A549 (cell line): ENCODE data around the gene CTRL. TPM values are rescaled to one million over a fixed set of nuclear protein-coding genes. Genes with fewer than 3 reads are reported as not detected.

Experiments
- ATAC-seq, 2 experiments: fragments of 200-7000 bp in 1 of 2; fragments of >200 bp in 1 of 2; cut with Nextera tagmentation in 1 of 2; cut with Tn5 transposase in 1 of 2; 3 replicates each; pipeline versions ENCODE4 v1.8.0 to v1.9.1; 2018 to 2020; ENCODE audit warnings: mild to moderate bottlenecking in 1 of 2, moderate library complexity in 1 of 2
- CTCF ChIA-PET: fragments of 300-600 bp; sonication (Branson Sonifier 250); formaldehyde crosslinking; extraction: SDS; loops from one replicate; lab custom pipeline; 2021; ENCODE audit warnings: antibody characterized with exemption, inconsistent platforms; lab: Yijun Ruan, JAX
- POLR2A ChIA-PET: fragments of 350-600 bp; formaldehyde crosslinking; extraction: SDS; loops from one replicate; lab custom pipeline; 2021; ENCODE audit warnings: antibody characterized with exemption, inconsistent platforms; lab: Yijun Ruan, JAX
- DNase-seq, 2 experiments: peaks; one replicate each; pipeline versions ENCODE4 v3.0.0 to v3.0.0-alpha.2; 2011 to 2016; ENCODE audit warnings: low read depth in 1 of 2, low spot score in 1 of 2
- FAIRE-seq: peaks from 2 replicates; lab custom pipeline; 2011; peaks lifted over from hg19 to GRCh38; lab: Jason Lieb, UNC
- H3K27ac ChIP-seq, 2 experiments: fragments of >200 bp; sonication (Bioruptor Twin); formaldehyde crosslinking; 3 replicates each; pipeline ENCODE4 v1.5.1; 2016 to 2017
- H3K4me1 ChIP-seq: fragments of >200 bp; sonication (Bioruptor Twin); formaldehyde crosslinking; 3 replicates; pipeline ENCODE4 v1.6.1; 2016
- H3K4me2 ChIP-seq: fragments of >200 bp; sonication (Bioruptor Twin); formaldehyde crosslinking; 3 replicates; pipeline ENCODE4 v1.6.1; 2016
- H3K4me3 ChIP-seq: fragments of >200 bp; sonication (Bioruptor Twin); formaldehyde crosslinking; 3 replicates; pipeline ENCODE4 v1.5.1; 2016
- H3K9me3 ChIP-seq: fragments of >200 bp; sonication (Bioruptor Twin); formaldehyde crosslinking; 3 replicates; pipeline ENCODE4 v1.6.1; 2016
- BCL3 ChIP-seq: fragments of >200 bp; sonication (Bioruptor Twin); formaldehyde crosslinking; IDR thresholded peaks from 3 replicates; pipeline ENCODE4 v1.6.1; 2016
- CBX8 ChIP-seq: fragments of 200-600 bp; sonication (generic); IDR thresholded peaks from 2 replicates; pipeline ENCODE4 v1.6.1; 2016
- CEBPB ChIP-seq, 2 experiments: fragments of >200 bp in 1 of 2; sonication (Bioruptor Twin) in 1 of 2; formaldehyde crosslinking in 1 of 2; IDR thresholded peaks; 2 replicates each; pipeline ENCODE4 v1.6.1; 2012 to 2016
- CHD2 ChIP-seq: fragments of 150-350 bp; IDR thresholded peaks from 2 replicates; pipeline ENCODE4 v1.6.1; 2014; ENCODE audit warnings: low read length; ENCODE audit not compliant: partially characterized antibody
- EHF ChIP-seq: fragments of 250-450 bp; sonication (Bioruptor Pico); IDR thresholded peaks from 2 replicates; pipeline ENCODE4 v1.5.0; 2020; ENCODE audit warnings: mild to moderate bottlenecking
- HDAC2 ChIP-seq: fragments of 200-600 bp; sonication (generic); IDR thresholded peaks from 2 replicates; pipeline ENCODE4 v1.6.1; 2016
- HOXB5 ChIP-seq: fragments of 250-450 bp; sonication (Bioruptor Pico); IDR thresholded peaks from 2 replicates; pipeline ENCODE4 v1.5.0; 2020; ENCODE audit warnings: mild to moderate bottlenecking, moderate library complexity
- JUN ChIP-seq, 2 experiments: fragments of >200 bp; sonication (Bioruptor Twin); formaldehyde crosslinking; IDR thresholded peaks; 2 replicates in 1 of 2; 3 replicates in 1 of 2; pipeline ENCODE4 v1.6.1; 2016 to 2017
- KDM5A ChIP-seq: fragments of 200-600 bp; sonication (generic); IDR thresholded peaks from 2 replicates; pipeline ENCODE4 v1.6.1; 2016; ENCODE audit warnings: antibody characterized with exemption, mild to moderate bottlenecking
- MAFK ChIP-seq: fragments of 450-650 bp; IDR thresholded peaks from 2 replicates; pipeline ENCODE4 v1.6.1; 2014; ENCODE audit not compliant: partially characterized antibody
- MAX ChIP-seq: IDR thresholded peaks from 2 replicates; pipeline ENCODE4 v1.6.1; 2012
- PBX3 ChIP-seq: IDR thresholded peaks from 2 replicates; pipeline ENCODE4 v1.6.1; 2012
- PHF8 ChIP-seq: fragments of 200-600 bp; sonication (generic); IDR thresholded peaks from 2 replicates; pipeline ENCODE4 v1.6.1; 2016; ENCODE audit warnings: low read depth, mild to moderate bottlenecking, antibody characterized with exemption, moderate library complexity, borderline replicate concordance
- POLR2A ChIP-seq: IDR thresholded peaks from 2 replicates; pipeline ENCODE4 v1.6.1; 2012; ENCODE audit warnings: mild to moderate bottlenecking, low read length
- REST ChIP-seq: fragments of 200-600 bp; sonication (generic); IDR thresholded peaks from 2 replicates; pipeline ENCODE4 v1.6.1; 2016; ENCODE audit warnings: antibody characterized with exemption, mild to moderate bottlenecking, moderate library complexity
- RNF2 ChIP-seq: fragments of 200-600 bp; sonication (generic); IDR thresholded peaks from 2 replicates; pipeline ENCODE4 v1.6.1; 2016; ENCODE audit warnings: low read depth, mild to moderate bottlenecking, antibody characterized with exemption, moderate library complexity, borderline replicate concordance
- SREBF2 ChIP-seq: fragments of 450-650 bp; IDR thresholded peaks from 2 replicates; pipeline ENCODE4 v1.6.1; 2014; ENCODE audit warnings: mild to moderate bottlenecking, moderate library complexity
- TP53 ChIP-seq: fragments of 250-450 bp; sonication (Bioruptor Pico); IDR thresholded peaks from 2 replicates; pipeline ENCODE4 v1.5.0; 2021; ENCODE audit warnings: mild to moderate bottlenecking, moderate library complexity
- ZNF302 ChIP-seq: fragments of 250-450 bp; sonication (Bioruptor Pico); IDR thresholded peaks from 2 replicates; pipeline ENCODE4 v1.9.0; 2021; ENCODE audit warnings: inconsistent platforms, mild to moderate bottlenecking, moderate library complexity
- ZSCAN20 ChIP-seq: fragments of 250-450 bp; sonication (Bioruptor Pico); IDR thresholded peaks from 2 replicates; pipeline ENCODE4 v1.8.0; 2022; ENCODE audit warnings: mild to moderate bottlenecking, moderate library complexity
- WGBS: methylation state at CpG from one replicate; pipeline ENCODE4 v1.1.6; 2017; ENCODE audit errors: missing lambda C conversion rate; 5-methylcytosine and 5-hydroxymethylcytosine counted together
- polyA plus RNA-seq, 4 experiments: library from polyadenylated mRNA; depleted of rRNA in 3 of 4; stranded (reverse); fragments of >200 nt; fragmentation: RNase III in 1 of 4; extraction: RNeasy Plus Mini Kit Qiagen cat#74134 plus additional on column Dnase treatment in 1 of 4; gene quantifications; 2 replicates in 3 of 4; 3 replicates in 1 of 4; pipeline ENCODE4 v1.2.3, GENCODE V29; 2011 to 2017

CTRL gene
- polyA plus RNA-seq, 2 of the 4 experiments (the other 2 are of a cell fraction): 0.92 to 3.6 TPM

GRCh38 chr16:67893743-67894399 lies 37.8 kb downstream of the CTRL start (continued):
- TF ChIP-seq REST (no peak), SREBF2 (no peak), MAFK (no peak), CBX8 (no peak), CEBPB (IDR thresholded peaks at IDR 0.05) (no peak), ZNF302 (CRISPR knock-in tag) (no peak), HDAC2 (no peak)

GRCh38 chr16:67892899-67893742 lies 38.5 kb downstream of the CTRL start, which contains the start of gene PSKH1:
TSS of gene PSKH1 (plus strand) at chr16:67893254. CDS start at chr16:67908750, 15,496 bp downstream.
- Histone ChIP-seq H3K9me3 (no peaks in the 10 kb centered on the region), H3K4me3 (peak within 1 kb of the TSS; percentile 98), H3K4me2 (peak within 1 kb of the TSS; percentile 97), H3K4me1 (peaks cover 11% of the 10 kb centered on the region; the same call in 2 of the 3 replicates), H3K27ac (peak within 1 kb of the TSS; percentile 90 to 94)
- CTCF ChIA-PET: interaction anchor here (1.4 to 3.7 kb wide), 3 partner anchors 11 to 36 kb away, joined by 4 to 44 read pairs (median 10); no protein-coding TSS in a partner anchor
- DNase-seq: peak; percentile 95 to 99
- POLR2A ChIA-PET: interaction anchor here (0.6 to 1.9 kb wide), 5 partner anchors 9 to 1329 kb away, joined by 3 to 8 read pairs (median 4); partner anchors contain the start of gene NRN1L
- peak; percentile 57; the same call in 1 of the 2 replicates for TF ChIP-seq TP53 (CRISPR knock-in tag)
- 0 out of 2 replicates have a peak, but pooled peaks have one; percentile 52 for TF ChIP-seq HOXB5 (CRISPR knock-in tag)
- TF ChIP-seq KDM5A: peak; percentile 75
- TF ChIP-seq MAX: peak; percentile 11; the same call in 1 of the 2 replicates
- TF ChIP-seq CHD2: peak; percentile 35
- no peak for TF ChIP-seq EHF (CRISPR knock-in tag)
- no peak for TF ChIP-seq ZSCAN20 (CRISPR knock-in tag)
- TF ChIP-seq POLR2A: peak; percentile 44
- TF ChIP-seq JUN (IDR thresholded peaks at IDR 0.05): peak; percentile 53 to 73; a peak in 3 of 5 replicates
- TF ChIP-seq RNF2: no peak
- TF ChIP-seq PBX3: peak; percentile 95
- peak; percentile 99 for TF ChIP-seq PHF8
- TF ChIP-seq MAFK: no peak
- 0 out of 3 replicates have a peak, but pooled peaks have one; percentile 27 for TF ChIP-seq BCL3
- no peak for FAIRE-seq
- under 1% methylated on average over 32 of the region's 90 CpGs for WGBS
- ATAC-seq: peak; percentile 98
